ENCODE results near the gene FAM120A. TPM values are rescaled to one million over a fixed set of nuclear protein-coding genes. Genes with fewer than 3 reads are reported as not detected.

FAM120A gene
- total RNA-seq, 1 experiment from 2014 or later = 53.3 TPM

DNA sequence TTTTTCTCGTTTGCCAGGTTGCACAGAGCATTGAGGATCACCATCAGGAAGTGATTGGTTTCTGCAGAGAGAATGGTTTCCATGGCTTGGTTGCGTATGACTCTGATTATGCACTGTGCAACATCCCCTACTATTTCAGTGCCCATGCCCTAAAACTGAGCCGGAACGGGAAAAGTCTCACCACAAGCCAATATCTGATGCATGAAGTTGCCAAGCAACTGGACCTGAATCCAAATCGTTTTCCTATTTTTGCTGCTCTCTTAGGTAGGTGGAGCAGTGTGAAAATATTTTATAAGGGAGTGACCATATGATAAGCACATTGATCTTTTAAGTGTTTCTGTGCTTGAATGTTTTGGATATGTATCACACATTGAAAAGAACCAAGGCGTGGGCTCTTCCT, 19.6 kb downstream of the FAM120A start:
- no peak for DNase-seq (ENCODE audit: low spot score)
- Mint-ChIP-seq H3K9me3 (no peaks in the 10 kb centered on the region), H3K36me3 (peaks cover 34% of the 10 kb centered on the region), H3K4me1 (peaks cover 46% of the 10 kb centered on the region), H3K27me3 (ENCODE audit: low read depth) (no peaks in the 10 kb centered on the region), H3K27ac (peak overlapping the region; percentile 53; the same call in 1 of the 2 replicates), H3K4me3 (no peak overlapping the region)
- no peak for ATAC-seq
- ChIA-PET CTCF (no interaction called here), POLR2A (no interaction called here)
- TF ChIP-seq ERG (CRISPR knock-in tag; IDR thresholded peaks at IDR 0.05) = no peak
- TF ChIP-seq JAZF1 (CRISPR knock-in tag; IDR thresholded peaks at IDR 0.05) = no peak
- no peak for TF ChIP-seq EMX1 (CRISPR knock-in tag; IDR thresholded peaks at IDR 0.05)
- TF ChIP-seq TCF7 (CRISPR knock-in tag; IDR thresholded peaks at IDR 0.05; ENCODE audit: low read depth) = no peak
- TF ChIP-seq, protein P1, sequence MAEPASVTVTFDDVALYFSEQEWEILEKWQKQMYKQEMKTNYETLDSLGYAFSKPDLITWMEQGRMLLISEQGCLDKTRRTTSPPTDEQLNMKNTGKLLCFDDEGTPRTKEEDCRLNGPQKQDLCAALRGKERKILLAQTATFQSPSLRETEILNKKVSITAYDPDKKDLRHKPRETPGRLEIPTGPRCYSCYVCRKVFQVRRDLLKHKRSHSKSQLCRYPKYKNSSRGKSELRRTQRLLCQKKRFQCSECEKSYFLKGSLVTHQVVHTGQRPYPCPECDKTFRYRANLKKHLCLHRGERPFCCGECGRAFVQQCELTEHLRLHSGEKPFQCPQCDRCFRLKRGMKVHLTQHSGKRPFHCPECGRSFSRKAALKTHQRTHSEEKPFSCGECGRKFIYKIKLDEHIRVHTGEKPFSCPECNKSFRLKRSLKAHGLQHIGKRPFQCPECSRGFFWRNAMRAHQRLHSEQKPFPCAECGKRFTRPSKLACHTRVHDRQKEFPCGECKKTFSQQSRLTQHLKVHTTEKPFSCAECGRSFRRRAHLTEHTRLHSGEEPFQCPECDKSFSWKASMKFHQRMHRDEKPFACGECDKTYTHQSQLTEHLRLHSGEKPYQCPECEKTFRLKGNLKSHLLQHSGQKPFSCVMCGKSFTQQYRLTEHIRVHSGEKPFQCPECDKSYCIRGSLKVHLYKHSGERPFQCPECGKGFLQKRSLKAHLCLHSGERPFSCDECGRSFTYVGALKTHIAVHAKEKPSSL (CRISPR knock-in tag; conservative IDR thresholded peaks at IDR 0.05) = no peak
- no peak for TF ChIP-seq ZSCAN18 (CRISPR knock-in tag; IDR thresholded peaks at IDR 0.05)
- TF ChIP-seq SMAD4 (CRISPR knock-in tag; IDR thresholded peaks at IDR 0.05) = no peak
- no peak for TF ChIP-seq NFE2L1 (CRISPR knock-in tag; IDR thresholded peaks at IDR 0.05)
- no peak for TF ChIP-seq IRF1 (CRISPR knock-in tag; IDR thresholded peaks at IDR 0.05)
- no peak for TF ChIP-seq CDX4 (CRISPR knock-in tag; IDR thresholded peaks at IDR 0.05; ENCODE audit: borderline replicate concordance)
- TF ChIP-seq NR3C1 (CRISPR knock-in tag; conservative IDR thresholded peaks at IDR 0.05; ENCODE audit: low read depth) = no peak
- TF ChIP-seq, protein P2, sequence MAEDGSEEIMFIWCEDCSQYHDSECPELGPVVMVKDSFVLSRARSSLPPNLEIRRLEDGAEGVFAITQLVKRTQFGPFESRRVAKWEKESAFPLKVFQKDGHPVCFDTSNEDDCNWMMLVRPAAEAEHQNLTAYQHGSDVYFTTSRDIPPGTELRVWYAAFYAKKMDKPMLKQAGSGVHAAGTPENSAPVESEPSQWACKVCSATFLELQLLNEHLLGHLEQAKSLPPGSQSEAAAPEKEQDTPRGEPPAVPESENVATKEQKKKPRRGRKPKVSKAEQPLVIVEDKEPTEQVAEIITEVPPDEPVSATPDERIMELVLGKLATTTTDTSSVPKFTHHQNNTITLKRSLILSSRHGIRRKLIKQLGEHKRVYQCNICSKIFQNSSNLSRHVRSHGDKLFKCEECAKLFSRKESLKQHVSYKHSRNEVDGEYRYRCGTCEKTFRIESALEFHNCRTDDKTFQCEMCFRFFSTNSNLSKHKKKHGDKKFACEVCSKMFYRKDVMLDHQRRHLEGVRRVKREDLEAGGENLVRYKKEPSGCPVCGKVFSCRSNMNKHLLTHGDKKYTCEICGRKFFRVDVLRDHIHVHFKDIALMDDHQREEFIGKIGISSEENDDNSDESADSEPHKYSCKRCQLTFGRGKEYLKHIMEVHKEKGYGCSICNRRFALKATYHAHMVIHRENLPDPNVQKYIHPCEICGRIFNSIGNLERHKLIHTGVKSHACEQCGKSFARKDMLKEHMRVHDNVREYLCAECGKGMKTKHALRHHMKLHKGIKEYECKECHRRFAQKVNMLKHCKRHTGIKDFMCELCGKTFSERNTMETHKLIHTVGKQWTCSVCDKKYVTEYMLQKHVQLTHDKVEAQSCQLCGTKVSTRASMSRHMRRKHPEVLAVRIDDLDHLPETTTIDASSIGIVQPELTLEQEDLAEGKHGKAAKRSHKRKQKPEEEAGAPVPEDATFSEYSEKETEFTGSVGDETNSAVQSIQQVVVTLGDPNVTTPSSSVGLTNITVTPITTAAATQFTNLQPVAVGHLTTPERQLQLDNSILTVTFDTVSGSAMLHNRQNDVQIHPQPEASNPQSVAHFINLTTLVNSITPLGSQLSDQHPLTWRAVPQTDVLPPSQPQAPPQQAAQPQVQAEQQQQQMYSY (CRISPR knock-in tag; IDR thresholded peaks at IDR 0.05) = no peak
- TF ChIP-seq, protein P3, sequence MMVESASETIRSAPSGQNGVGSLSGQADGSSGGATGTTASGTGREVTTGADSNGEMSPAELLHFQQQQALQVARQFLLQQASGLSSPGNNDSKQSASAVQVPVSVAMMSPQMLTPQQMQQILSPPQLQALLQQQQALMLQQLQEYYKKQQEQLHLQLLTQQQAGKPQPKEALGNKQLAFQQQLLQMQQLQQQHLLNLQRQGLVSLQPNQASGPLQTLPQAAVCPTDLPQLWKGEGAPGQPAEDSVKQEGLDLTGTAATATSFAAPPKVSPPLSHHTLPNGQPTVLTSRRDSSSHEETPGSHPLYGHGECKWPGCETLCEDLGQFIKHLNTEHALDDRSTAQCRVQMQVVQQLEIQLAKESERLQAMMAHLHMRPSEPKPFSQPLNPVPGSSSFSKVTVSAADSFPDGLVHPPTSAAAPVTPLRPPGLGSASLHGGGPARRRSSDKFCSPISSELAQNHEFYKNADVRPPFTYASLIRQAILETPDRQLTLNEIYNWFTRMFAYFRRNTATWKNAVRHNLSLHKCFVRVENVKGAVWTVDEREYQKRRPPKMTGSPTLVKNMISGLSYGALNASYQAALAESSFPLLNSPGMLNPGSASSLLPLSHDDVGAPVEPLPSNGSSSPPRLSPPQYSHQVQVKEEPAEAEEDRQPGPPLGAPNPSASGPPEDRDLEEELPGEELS (CRISPR knock-in tag; IDR thresholded peaks at IDR 0.05) = no peak
- TF ChIP-seq CTCF (IDR thresholded peaks at IDR 0.05) = no peak

Measured in WTC11 (cell line).